Astrocyte (in vitro differentiated cells and primary cell): ENCODE data around the gene TENT4B.

ENCODE experiments used
- EZH2 ChIP-seq: IDR thresholded peaks from 2 replicates; pipeline ENCODE4 v1.6.1; 2012; ENCODE audit warnings: mild to moderate bottlenecking, low read length, inconsistent platforms; ENCODE audit not compliant: insufficient read depth
- TF ChIP-seq, protein P1 (sequence below): IDR thresholded peaks from 2 replicates; pipeline ENCODE4 v1.5.1; 2011; ENCODE audit warnings: low read depth, mild to moderate bottlenecking, inconsistent platforms, low read length, moderate library complexity; ENCODE audit not compliant: insufficient read depth

DNA sequence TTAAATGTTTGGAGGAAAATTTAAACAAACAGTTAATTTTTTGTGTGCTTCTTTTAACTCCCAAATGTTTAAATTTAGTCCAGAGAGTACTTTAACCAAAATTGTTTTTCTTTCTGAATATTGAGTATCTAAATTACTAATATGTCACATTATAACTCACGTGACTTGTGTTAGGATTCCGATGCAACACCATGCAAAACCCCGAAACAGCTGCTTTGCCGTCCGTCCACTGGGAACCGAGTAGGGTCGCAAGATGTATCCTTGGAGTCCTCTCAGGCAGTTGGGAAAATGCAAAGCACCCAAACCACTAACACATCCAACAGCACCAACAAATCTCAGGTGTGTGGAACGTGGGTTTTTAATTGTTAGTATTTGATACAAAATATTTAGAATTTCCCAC, 74.6 kb downstream of the TENT4B start:
- TF ChIP-seq, protein P1, sequence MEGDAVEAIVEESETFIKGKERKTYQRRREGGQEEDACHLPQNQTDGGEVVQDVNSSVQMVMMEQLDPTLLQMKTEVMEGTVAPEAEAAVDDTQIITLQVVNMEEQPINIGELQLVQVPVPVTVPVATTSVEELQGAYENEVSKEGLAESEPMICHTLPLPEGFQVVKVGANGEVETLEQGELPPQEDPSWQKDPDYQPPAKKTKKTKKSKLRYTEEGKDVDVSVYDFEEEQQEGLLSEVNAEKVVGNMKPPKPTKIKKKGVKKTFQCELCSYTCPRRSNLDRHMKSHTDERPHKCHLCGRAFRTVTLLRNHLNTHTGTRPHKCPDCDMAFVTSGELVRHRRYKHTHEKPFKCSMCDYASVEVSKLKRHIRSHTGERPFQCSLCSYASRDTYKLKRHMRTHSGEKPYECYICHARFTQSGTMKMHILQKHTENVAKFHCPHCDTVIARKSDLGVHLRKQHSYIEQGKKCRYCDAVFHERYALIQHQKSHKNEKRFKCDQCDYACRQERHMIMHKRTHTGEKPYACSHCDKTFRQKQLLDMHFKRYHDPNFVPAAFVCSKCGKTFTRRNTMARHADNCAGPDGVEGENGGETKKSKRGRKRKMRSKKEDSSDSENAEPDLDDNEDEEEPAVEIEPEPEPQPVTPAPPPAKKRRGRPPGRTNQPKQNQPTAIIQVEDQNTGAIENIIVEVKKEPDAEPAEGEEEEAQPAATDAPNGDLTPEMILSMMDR = no peak
- TF ChIP-seq EZH2 = no peak
